DOHH2 (cell line): ENCODE data around the gene CRYBB3.

Experiments used
- EZH2phosphoT487 ChIP-seq: fragments of 200-600 bp; sonication (generic); IDR thresholded peaks from 2 replicates; pipeline ENCODE4 v1.6.1; 2017; ENCODE audit warnings: borderline replicate concordance, mild to moderate bottlenecking, antibody characterized with exemption, low read length, moderate library complexity, mixed read lengths
- TF ChIP-seq, protein P1 (sequence below): fragments of 200-600 bp; sonication (generic); IDR thresholded peaks from one replicate; pipeline ENCODE4 v1.5.1; 2014; ENCODE audit warnings: antibody characterized with exemption, mild to moderate bottlenecking, low read depth, low read length; ENCODE audit not compliant: poor library complexity, severe bottlenecking

DNA sequence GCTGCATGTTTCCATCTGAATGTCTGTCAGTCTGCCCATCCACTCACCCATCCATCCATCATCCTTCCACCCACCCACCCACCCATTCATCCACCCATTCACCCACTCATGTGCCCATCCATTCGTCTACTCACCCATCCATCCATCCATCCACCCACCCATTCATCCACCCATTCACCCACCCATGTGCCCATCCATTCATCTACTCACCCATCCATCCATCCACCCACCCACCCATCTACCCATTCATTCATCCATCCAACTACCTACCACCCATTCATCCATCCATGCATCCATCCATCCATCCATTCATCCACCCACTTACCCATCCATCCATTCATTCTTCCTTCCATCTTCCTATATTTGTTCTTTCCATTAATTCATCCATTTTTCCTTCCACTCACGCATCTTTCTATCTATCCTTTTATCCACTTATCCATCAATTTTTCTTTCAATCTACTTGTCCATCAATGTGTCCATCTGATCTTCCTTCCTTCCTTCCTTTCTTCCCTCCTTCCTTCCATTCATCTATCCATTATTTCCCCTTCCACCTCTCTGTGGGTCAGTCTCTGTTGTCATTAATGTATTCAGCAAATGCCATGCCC is 8.0 kb downstream of the CRYBB3 start:
- TF ChIP-seq, protein P1, sequence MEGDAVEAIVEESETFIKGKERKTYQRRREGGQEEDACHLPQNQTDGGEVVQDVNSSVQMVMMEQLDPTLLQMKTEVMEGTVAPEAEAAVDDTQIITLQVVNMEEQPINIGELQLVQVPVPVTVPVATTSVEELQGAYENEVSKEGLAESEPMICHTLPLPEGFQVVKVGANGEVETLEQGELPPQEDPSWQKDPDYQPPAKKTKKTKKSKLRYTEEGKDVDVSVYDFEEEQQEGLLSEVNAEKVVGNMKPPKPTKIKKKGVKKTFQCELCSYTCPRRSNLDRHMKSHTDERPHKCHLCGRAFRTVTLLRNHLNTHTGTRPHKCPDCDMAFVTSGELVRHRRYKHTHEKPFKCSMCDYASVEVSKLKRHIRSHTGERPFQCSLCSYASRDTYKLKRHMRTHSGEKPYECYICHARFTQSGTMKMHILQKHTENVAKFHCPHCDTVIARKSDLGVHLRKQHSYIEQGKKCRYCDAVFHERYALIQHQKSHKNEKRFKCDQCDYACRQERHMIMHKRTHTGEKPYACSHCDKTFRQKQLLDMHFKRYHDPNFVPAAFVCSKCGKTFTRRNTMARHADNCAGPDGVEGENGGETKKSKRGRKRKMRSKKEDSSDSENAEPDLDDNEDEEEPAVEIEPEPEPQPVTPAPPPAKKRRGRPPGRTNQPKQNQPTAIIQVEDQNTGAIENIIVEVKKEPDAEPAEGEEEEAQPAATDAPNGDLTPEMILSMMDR: no peak
- TF ChIP-seq EZH2phosphoT487: no peak
